Stimulated activated CD8-positive, alpha-beta memory T cell treated with anti-CD3 and anti-CD28 coated beads, Interleukin-15, amount 100 ng/mL, for 4 hours (primary cell): ENCODE results near the gene ZNRF3.
"Not testable (repeated sequence)": the region's sequence is repeated elsewhere in the genome, so short reads cannot be mapped to it uniquely, and the experiment has no call there.

Experiments used
- DNase-seq, 2 donors: peaks; one replicate each; pipeline ENCODE4 v3.0.0-alpha.2; 2020; ENCODE audit warnings: low read depth in 2 of 2

Gene ZNRF3

DNA sequence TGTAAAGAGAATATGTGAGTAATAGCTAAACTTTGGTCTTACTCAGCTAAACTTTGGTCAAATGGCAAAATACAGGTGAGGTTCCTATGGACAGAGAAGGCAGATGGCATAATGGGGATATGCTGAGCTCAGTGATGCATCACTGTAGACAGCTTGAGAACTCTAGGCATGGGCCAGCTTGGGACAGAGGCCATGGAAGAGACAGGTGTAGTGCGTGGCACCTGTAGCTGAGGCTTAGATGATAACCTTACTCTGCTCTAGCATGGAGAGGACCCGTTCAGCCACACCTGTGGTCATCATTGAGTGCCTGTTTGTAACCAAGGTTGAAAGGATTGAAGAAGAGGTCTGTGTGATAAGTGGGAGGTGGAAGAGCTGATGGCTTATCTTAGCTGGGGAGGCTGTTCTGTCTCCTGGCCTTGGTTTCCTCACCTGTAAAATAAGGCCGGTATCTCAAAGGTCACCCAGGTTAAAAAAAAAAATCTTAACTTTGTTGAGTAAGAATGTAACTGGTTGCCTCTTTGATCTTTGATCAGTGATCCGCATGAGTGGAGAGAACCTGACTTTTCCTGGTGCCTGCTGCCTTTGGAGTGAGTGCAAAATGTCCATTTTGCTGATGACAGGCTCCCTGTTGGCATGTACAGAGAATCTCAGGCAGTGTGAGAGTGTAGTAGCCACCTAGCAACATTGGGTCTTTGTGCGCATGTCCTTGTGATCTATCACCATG is 48.6 kb downstream of the ZNRF3 start:
- DNase-seq: no peak

- DNase-seq: no peak
Measured at GRCh38 chr22:28933321-28933720, 49.9 kb downstream of the ZNRF3 start.

DNA sequence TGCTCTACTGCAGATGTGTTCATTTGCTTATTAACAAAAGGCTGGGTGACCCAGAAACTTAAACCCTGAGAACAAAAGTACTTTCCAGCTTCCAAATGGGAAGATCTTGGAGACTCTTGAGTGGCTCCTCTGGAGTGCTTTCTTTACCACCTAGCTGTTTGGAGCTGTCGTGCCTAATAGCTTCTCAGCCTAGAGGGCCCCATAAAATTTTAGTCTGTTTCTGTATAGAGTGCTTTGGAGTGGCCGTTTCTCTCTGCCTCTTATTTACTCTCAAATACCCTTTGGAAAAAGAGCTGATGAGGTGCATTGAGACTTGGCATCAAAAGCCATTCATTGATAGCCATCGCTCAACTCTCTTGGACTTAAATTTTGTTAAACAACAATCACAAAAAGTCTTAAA is 50.7 kb downstream of the ZNRF3 start:
- no peak for DNase-seq

- DNase-seq: no peak
Measured at GRCh38 chr22:28935140-28935539, 51.8 kb downstream of the ZNRF3 start.

- DNase-seq: no peak
Measured at GRCh38 chr22:28935713-28936112, 52.3 kb downstream of the ZNRF3 start.

- DNase-seq: no peak
Measured at GRCh38 chr22:28936200-28936599, 52.8 kb downstream of the ZNRF3 start.

- DNase-seq: no peak
Measured at GRCh38 chr22:28937206-28938025, 54.0 kb downstream of the ZNRF3 start.

GRCh38 chr22:28938286-28938833 is 55.0 kb downstream of the ZNRF3 start:
- no peak for DNase-seq

DNA sequence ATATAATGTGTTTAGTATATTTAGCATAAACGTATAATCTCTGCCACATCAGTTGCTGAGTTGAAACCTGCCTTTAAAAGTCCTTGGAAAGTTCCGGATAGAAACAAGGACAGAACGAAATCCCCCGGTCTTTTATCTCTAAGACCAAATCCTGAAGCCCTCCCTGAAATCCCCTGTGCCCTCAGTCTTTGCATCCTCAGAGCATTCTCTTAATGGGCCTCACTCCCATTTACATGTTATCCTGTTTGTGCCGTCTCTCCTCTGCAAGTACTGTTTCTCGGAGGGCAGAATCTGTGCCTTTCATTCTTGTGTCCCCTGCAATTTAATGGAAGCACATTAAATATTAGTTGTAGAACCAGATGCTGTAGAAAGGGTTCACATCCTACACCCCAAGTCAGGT is 56.0 kb downstream of the ZNRF3 start:
- DNase-seq: no peak

DNA sequence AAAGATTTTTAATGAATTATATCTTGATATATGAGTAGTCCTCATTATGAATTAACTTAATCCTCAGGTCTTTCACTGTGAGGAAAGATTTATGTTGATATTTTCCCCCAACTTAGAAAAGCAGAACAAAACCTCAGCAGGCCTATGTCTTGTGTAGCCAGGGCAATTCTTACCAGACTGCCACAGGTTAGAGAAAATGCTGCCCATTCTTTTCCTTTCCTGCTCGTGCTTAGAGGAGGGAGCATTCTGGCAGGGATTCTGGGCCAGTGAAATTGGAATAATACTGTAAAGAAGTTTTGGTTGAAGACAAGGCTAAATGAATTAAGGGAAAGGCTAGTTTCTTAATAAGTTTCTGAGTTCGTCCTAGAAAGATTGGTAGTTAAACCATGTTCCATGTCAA is 56.6 kb downstream of the ZNRF3 start:
- DNase-seq: no peak

GRCh38 chr22:28940441-28940840 is 57.1 kb downstream of the ZNRF3 start:
- no peak for DNase-seq

- no peak for DNase-seq
Measured at GRCh38 chr22:28942333-28942732, 59.0 kb downstream of the ZNRF3 start.

- DNase-seq: no peak
Measured at GRCh38 chr22:28942801-28943500, 59.6 kb downstream of the ZNRF3 start.

DNA sequence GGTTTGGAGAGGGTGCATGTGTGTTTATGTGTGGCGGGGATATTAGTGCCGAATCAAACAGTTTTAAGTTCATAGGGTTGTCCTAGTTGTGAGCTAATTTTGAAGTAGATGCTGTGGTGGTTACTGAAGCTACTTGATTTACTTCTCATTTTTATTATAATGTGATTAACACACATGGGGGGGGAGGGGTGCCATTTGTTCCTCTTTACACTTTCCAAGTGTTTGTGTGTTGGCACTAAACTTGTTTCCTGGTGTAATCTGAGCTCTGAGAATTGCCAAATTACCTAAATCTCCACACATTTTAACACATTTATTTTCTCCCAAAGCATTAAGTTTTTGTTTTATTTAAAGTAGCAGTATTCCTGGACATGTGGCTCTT is 60.1 kb downstream of the ZNRF3 start:
- no peak for DNase-seq

DNA sequence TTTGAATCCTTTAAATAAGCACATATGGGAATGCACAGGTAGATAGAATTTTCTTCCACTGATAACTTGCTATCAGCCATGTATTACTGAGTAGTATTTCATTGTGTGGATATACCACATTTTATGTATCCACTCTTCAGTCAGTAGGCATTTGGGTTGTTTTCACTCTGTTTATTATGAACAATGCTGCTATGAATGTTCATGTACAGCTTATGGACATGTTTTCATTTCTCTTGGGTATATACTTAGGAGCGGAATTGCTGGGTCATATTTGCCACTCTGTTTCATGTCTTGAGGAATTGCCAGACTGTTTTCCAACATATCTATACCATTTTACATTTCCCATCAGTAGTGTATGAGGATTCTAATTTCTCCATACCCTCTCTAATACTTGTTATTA is 63.8 kb downstream of the ZNRF3 start:
- no peak for DNase-seq

DNA sequence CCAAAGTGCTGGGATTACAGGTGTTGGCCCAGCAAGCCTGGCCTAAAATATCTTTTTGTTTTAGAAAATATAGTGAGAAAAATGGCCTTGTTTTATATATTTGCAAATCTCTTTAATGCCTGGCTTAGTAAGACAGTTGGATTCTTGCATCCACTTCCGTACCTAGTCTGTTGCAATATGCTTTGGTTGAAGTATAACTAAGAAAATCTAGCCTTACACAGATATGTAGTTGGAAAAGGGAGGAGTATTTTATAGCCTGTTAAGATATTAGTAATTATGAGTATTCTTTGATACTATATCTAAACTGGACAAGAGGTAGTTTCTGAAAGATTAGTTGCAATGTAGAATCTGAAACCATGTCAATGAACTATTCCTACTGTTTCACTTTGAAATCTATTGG is 65.1 kb downstream of the ZNRF3 start:
- no peak for DNase-seq

- not testable (repeated sequence) for DNase-seq
Measured at GRCh38 chr22:28948860-28949551, 65.6 kb downstream of the ZNRF3 start.

DNA sequence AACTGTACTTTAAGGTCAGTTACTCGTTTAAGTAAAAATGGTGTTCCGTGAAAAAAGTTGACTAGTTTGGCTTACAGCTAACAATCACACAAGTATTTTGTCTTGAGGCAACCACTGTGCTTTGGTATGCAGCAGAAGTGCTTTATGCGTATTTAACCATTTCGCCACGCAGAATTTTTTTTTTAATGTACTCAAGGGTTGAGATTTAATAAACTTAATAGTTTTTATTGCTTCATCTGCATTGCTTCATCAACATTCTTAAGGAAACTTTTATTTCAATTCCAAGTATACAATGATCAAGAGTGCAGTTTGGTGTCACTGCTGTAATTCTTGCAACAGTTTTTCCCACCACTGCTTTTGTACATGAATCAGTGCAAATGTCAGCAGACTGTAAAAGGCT is 66.4 kb downstream of the ZNRF3 start:
- DNase-seq: no peak

- no peak for DNase-seq
Measured at GRCh38 chr22:28950617-28951411, 67.4 kb downstream of the ZNRF3 start.

- no peak for DNase-seq
Measured at GRCh38 chr22:28951530-28951929, 68.2 kb downstream of the ZNRF3 start.

DNA sequence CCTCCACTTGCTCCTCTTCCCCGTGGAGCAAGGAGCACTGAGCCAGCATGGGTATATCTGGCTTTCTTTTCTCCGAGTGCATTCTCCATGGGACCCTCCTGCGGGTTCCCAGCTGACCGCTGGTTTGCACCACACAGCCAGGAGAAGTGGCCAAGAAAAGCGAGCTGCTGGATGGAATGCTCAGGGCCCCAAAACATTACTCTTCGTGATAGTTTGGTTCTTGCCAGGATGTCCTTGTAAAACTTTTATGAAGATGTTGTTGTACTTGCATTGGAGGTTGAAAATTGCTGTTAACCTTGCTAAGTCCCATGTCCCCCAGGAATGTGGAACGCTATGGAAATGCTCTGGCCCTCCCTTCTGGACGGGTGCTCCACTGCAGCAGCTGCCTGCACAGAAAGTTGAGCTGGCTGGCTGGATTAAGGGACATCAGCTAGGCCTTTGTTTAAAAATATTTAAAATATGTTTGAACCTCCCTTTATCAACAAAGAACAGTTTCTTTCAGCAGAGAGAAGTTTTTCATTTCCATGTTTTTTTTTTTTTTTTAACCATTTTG is 68.7 kb downstream of the ZNRF3 start:
- no peak for DNase-seq
